Measurements from ENCODE around the gene MMP21.

MMP21 gene

GRCh38 chr10:125775491-125776106 lies at the start of gene MMP21:
Gene MMP21, minus strand, starts transcription at chr10:125775821. Its CDS starts 0 bp downstream, at chr10:125775821.
- H3K27ac ChIP-seq (ENCODE audit: low read length), result no peak within 1 kb of the TSS
- H3K27me3 ChIP-seq (ENCODE audit: low read depth, low read length), result no peaks in the 10 kb centered on the region
- no peak for TF ChIP-seq EZH2phosphoT487 (IDR thresholded peaks at IDR 0.05; ENCODE audit: low read depth)
- no peak for TF ChIP-seq CTCF (IDR thresholded peaks at IDR 0.05; ENCODE audit: low read depth, low read length)
- H3K4me2 ChIP-seq (ENCODE audit: low read length), result no peak within 1 kb of the TSS
- H3K9me3 ChIP-seq (ENCODE audit: insufficient read depth, low read length), result no peaks in the 10 kb centered on the region
- no peak within 1 kb of the TSS for H2AFZ ChIP-seq (ENCODE audit: low read depth, low read length)
- no peaks in the 10 kb centered on the region for H4K20me1 ChIP-seq (ENCODE audit: insufficient read depth, low read length)
- no peaks in the 10 kb centered on the region for H3K79me2 ChIP-seq (ENCODE audit: low read length)
- H3K9ac ChIP-seq (ENCODE audit: low read length), result no peak within 1 kb of the TSS
- no peak within 1 kb of the TSS for H3K4me3 ChIP-seq (ENCODE audit: low read length)
- H3K4me1 ChIP-seq (ENCODE audit: low read length), result no peaks in the 10 kb centered on the region
- H3K36me3 ChIP-seq (replicated peaks; ENCODE audit: low read depth, low read length), result no peaks in the 10 kb centered on the region

GRCh38 chr10:125824736-125825135 lies 49.1 kb upstream of the MMP21 start:
- TF ChIP-seq EZH2phosphoT487 (IDR thresholded peaks at IDR 0.05; ENCODE audit: low read depth), result no peak
- TF ChIP-seq CTCF (IDR thresholded peaks at IDR 0.05; ENCODE audit: low read depth, low read length), result no peak
- H3K9me3 ChIP-seq (ENCODE audit: insufficient read depth, low read length), result no peaks in the 10 kb centered on the region
- no peak overlapping the region for H3K27ac ChIP-seq (ENCODE audit: low read length)
- peaks cover 17% of the 10 kb centered on the region for H3K4me1 ChIP-seq (ENCODE audit: low read length)
- H3K4me3 ChIP-seq (ENCODE audit: low read length), result peak overlapping the region; percentile 98
- H3K27me3 ChIP-seq (ENCODE audit: low read depth, low read length), result no peaks in the 10 kb centered on the region
- no peak overlapping the region for H3K9ac ChIP-seq (ENCODE audit: low read length)
- H3K79me2 ChIP-seq (ENCODE audit: low read length), result peaks cover 74% of the 10 kb centered on the region
- 0 out of 2 replicates have a peak, but pooled peaks cover 6% of the 10 kb centered on the region for H4K20me1 ChIP-seq (ENCODE audit: insufficient read depth, low read length)
- no peak overlapping the region for H2AFZ ChIP-seq (ENCODE audit: low read depth, low read length)
- peak overlapping the region; percentile 84 for H3K4me2 ChIP-seq (ENCODE audit: low read length)
- H3K36me3 ChIP-seq (replicated peaks; ENCODE audit: low read depth, low read length), result peaks cover 24% of the 10 kb centered on the region

GRCh38 chr10:125823663-125824251 lies 48.1 kb upstream of the MMP21 start:
- H3K4me3 ChIP-seq (ENCODE audit: low read length), result peak overlapping the region; percentile 98
- peaks cover 15% of the 10 kb centered on the region for H3K36me3 ChIP-seq (replicated peaks; ENCODE audit: low read depth, low read length)
- H3K79me2 ChIP-seq (ENCODE audit: low read length), result peaks cover 73% of the 10 kb centered on the region
- H3K4me1 ChIP-seq (ENCODE audit: low read length), result peaks cover 17% of the 10 kb centered on the region
- H3K27ac ChIP-seq (ENCODE audit: low read length), result peak overlapping the region; percentile 70
- no peaks in the 10 kb centered on the region for H3K9me3 ChIP-seq (ENCODE audit: insufficient read depth, low read length)
- H3K9ac ChIP-seq (ENCODE audit: low read length), result peak overlapping the region; percentile 83
- no peaks in the 10 kb centered on the region for H3K27me3 ChIP-seq (ENCODE audit: low read depth, low read length)
- H4K20me1 ChIP-seq (ENCODE audit: insufficient read depth, low read length), result 0 out of 2 replicates have a peak, but pooled peaks cover 6% of the 10 kb centered on the region
- no peak for TF ChIP-seq EZH2phosphoT487 (IDR thresholded peaks at IDR 0.05; ENCODE audit: low read depth)
- TF ChIP-seq CTCF (IDR thresholded peaks at IDR 0.05; ENCODE audit: low read depth, low read length), result no peak
- peak overlapping the region; percentile 86; the same call in 1 of the 2 replicates for H2AFZ ChIP-seq (ENCODE audit: low read depth, low read length)
- H3K4me2 ChIP-seq (ENCODE audit: low read length), result peak overlapping the region; percentile 84

- peak within 1 kb of the TSS; percentile 86 for H2AFZ ChIP-seq (ENCODE audit: low read depth, low read length)
- peak within 1 kb of the TSS; percentile 84 for H3K4me2 ChIP-seq (ENCODE audit: low read length)
- peak within 1 kb of the TSS; percentile 70 for H3K27ac ChIP-seq (ENCODE audit: low read length)
- peaks cover 12% of the 10 kb centered on the region for H3K36me3 ChIP-seq (replicated peaks; ENCODE audit: low read depth, low read length)
- H3K4me3 ChIP-seq (ENCODE audit: low read length), result peak within 1 kb of the TSS; percentile 98
- H3K79me2 ChIP-seq (ENCODE audit: low read length), result peaks cover 67% of the 10 kb centered on the region
- H4K20me1 ChIP-seq (ENCODE audit: insufficient read depth, low read length), result 0 out of 2 replicates have a peak, but pooled peaks cover 6% of the 10 kb centered on the region
- H3K27me3 ChIP-seq (ENCODE audit: low read depth, low read length), result no peaks in the 10 kb centered on the region
- H3K9ac ChIP-seq (ENCODE audit: low read length), result peak within 1 kb of the TSS; percentile 83
- TF ChIP-seq CTCF (IDR thresholded peaks at IDR 0.05; ENCODE audit: low read depth, low read length) (no peak), EZH2phosphoT487 (IDR thresholded peaks at IDR 0.05; ENCODE audit: low read depth) (no peak)
- peaks cover 17% of the 10 kb centered on the region for H3K4me1 ChIP-seq (ENCODE audit: low read length)
- no peaks in the 10 kb centered on the region for H3K9me3 ChIP-seq (ENCODE audit: insufficient read depth, low read length)
Observed at GRCh38 chr10:125822878-125823662, 47.4 kb upstream of the MMP21 start, which contains the start of the genes BCCIP and UROS. Gene BCCIP, plus strand, starts transcription at chr10:125823546. Its CDS starts 12 bp downstream, at chr10:125823558. Gene UROS, minus strand, starts transcription at chr10:125823258. Its CDS starts 6,759 bp downstream, at chr10:125816499.

All from OCI-LY3 (cell line).